Liver (tissue), 9 donors: Measurements from ENCODE around the gene BASP1. TPM values are rescaled to one million over a fixed set of nuclear protein-coding genes. Genes with fewer than 3 reads are reported as not detected.

ENCODE experiments used
- DNase-seq: peaks from one replicate; pipeline ENCODE4 v3.0.0-alpha.2; 2017; ENCODE audit warnings: low spot score
- H3K27ac ChIP-seq, 2 donors: one replicate each; pipeline ENCODE4 v1.7.0; 2013; ENCODE audit warnings: inconsistent platforms in 2 of 2, low read length in 2 of 2, control low read depth in 1 of 2, low read depth in 1 of 2, mild to moderate bottlenecking in 1 of 2
- H3K27me3 ChIP-seq, 4 donors: one replicate each; pipeline versions ENCODE4 v1.6.1 to v1.7.0; 2013; ENCODE audit warnings: low read length in 3 of 4, inconsistent platforms in 1 of 4, mild to moderate bottlenecking in 1 of 4, moderate library complexity in 1 of 4; ENCODE audit not compliant: control insufficient read depth in 4 of 4, insufficient read depth in 4 of 4
- H3K36me3 ChIP-seq, 4 donors: one replicate each; pipeline versions ENCODE4 v1.6.1 to v1.7.0; 2013; ENCODE audit warnings: low read length in 3 of 4, mild to moderate bottlenecking in 3 of 4, low read depth in 1 of 4, moderate library complexity in 1 of 4; ENCODE audit not compliant: control insufficient read depth in 4 of 4, insufficient read depth in 3 of 4
- H3K4me1 ChIP-seq, 4 donors: one replicate each; pipeline versions ENCODE4 v1.6.1 to v1.7.0; 2013; ENCODE audit warnings: low read length in 3 of 4, mild to moderate bottlenecking in 3 of 4, moderate library complexity in 1 of 4; ENCODE audit not compliant: control insufficient read depth in 4 of 4, insufficient read depth in 4 of 4
- H3K4me3 ChIP-seq, 3 donors: one replicate each; pipeline versions ENCODE4 v1.6.1 to v1.7.0; 2013; ENCODE audit warnings: low read length in 3 of 3, control low read depth in 1 of 3, low read depth in 1 of 3, mild to moderate bottlenecking in 1 of 3
- H3K9ac ChIP-seq, 2 donors: one replicate each; pipeline ENCODE4 v1.7.0; 2013; ENCODE audit warnings: low read length in 2 of 2, mild to moderate bottlenecking in 2 of 2, moderate library complexity in 2 of 2, control low read depth in 1 of 2, low read depth in 1 of 2
- H3K9me3 ChIP-seq, 4 donors: one replicate each; pipeline versions ENCODE4 v1.6.1 to v1.7.0; 2013; ENCODE audit warnings: low read length in 3 of 4; ENCODE audit not compliant: control insufficient read depth in 4 of 4
- FOXA1 ChIP-seq: IDR thresholded peaks from 2 replicates; pipeline ENCODE4 v1.6.1; 2016; ENCODE audit warnings: antibody characterized with exemption
- FOXA2 ChIP-seq: IDR thresholded peaks from 2 replicates; pipeline ENCODE4 v1.6.1; 2016; ENCODE audit warnings: antibody characterized with exemption
- GABPA ChIP-seq, 2 donors: IDR thresholded peaks in 1 of 2; conservative IDR thresholded peaks in 1 of 2; 2 replicates each; pipeline ENCODE4 v1.6.1; 2016; ENCODE audit warnings: antibody characterized with exemption in 2 of 2, mild to moderate bottlenecking in 1 of 2, moderate library complexity in 1 of 2
- JUND ChIP-seq, 2 donors: IDR thresholded peaks; 2 replicates each; pipeline ENCODE4 v1.6.1; 2016; ENCODE audit warnings: antibody characterized with exemption in 2 of 2
- NR2F2 ChIP-seq: IDR thresholded peaks from 2 replicates; pipeline ENCODE4 v1.6.1; 2016; ENCODE audit warnings: antibody characterized with exemption
- RAD21 ChIP-seq, 2 donors: IDR thresholded peaks; 2 replicates each; pipeline ENCODE4 v1.6.1; 2016; ENCODE audit warnings: antibody characterized with exemption in 2 of 2, mild to moderate bottlenecking in 2 of 2
- RXRA ChIP-seq, 2 donors: IDR thresholded peaks; 2 replicates each; pipeline ENCODE4 v1.6.1; 2017 to 2018; ENCODE audit warnings: antibody characterized with exemption in 2 of 2, mild to moderate bottlenecking in 1 of 2
- TAF1 ChIP-seq: conservative IDR thresholded peaks from 2 replicates; pipeline ENCODE4 v1.6.1; 2016; ENCODE audit warnings: antibody characterized with exemption, mild to moderate bottlenecking
- WGBS: extraction: QIAGEN DNeasy Blood & Tissue Kit; methylation state at CpG from one replicate; pipeline ENCODE4 v1.1.7; 2013; 5-methylcytosine and 5-hydroxymethylcytosine counted together
- polyA plus RNA-seq, 2 donors: library from polyadenylated mRNA; stranded (reverse) in 1 of 2; unstranded in 1 of 2; fragments of 200-250 nt in 1 of 2; fragments of >200 nt in 1 of 2; fragmentation: Nextera tagmentation in 1 of 2; extraction: Ambion mirVana in 1 of 2; gene quantifications; one replicate each; pipeline versions ENCODE4 v1.2.1 to v1.2.3, GENCODE V29; 2013 to 2015
- total RNA-seq, 2 donors: library from RNA; depleted of rRNA; stranded (reverse); fragments of >200 nt; gene quantifications; one replicate each; pipeline ENCODE4 v1.2.3, GENCODE V29; 2014
- TF ChIP-seq, protein P1 (sequence below): fragments of 150-350 bp; IDR thresholded peaks from 2 replicates; pipeline ENCODE4 v1.5.1; 2017; ENCODE audit warnings: improper control_type of control experiment, low read depth, low read length; ENCODE audit not compliant: missing input control
- TF ChIP-seq, protein P2 (sequence below): IDR thresholded peaks from 2 replicates; pipeline ENCODE4 v1.6.1; 2016; ENCODE audit warnings: antibody characterized with exemption, mild to moderate bottlenecking
- donor health status: healthy.
- donor health status: healthy.
- donor health status: healthy.
- donor health status: healthy.
- donor health status: healthy.

BASP1 gene
- total and polyA plus RNA-seq, 4 donors = 1.2 to 17.0 (median 5.4) TPM

DNA sequence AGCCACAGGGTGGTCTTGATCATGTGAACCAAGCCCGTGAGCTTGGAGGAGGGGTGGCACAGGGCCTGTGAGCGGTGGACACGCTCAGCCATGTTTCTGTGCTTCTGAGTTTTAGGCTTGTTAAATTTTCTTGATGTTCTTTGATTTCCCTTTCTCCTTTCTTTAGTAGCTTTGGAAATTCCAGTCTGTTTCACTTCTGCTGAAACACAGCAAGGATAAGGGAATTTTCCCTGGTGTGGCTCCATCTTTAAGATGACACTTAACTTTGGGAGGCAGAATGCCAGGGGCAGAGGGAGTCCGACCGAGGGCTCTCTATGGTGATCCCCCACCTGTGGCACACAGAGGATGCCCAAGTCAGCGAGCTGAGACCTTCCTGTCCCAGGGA is 29.7 kb upstream of the BASP1 start:
- DNase-seq = no peak
- WGBS = 89% methylated on average over 6 of the region's 6 CpGs
- H3K27ac ChIP-seq = no peak overlapping the region
- H3K27me3 ChIP-seq = no peaks in the 10 kb centered on the region
- H3K9ac ChIP-seq = no peak overlapping the region
- TF ChIP-seq, protein P1, sequence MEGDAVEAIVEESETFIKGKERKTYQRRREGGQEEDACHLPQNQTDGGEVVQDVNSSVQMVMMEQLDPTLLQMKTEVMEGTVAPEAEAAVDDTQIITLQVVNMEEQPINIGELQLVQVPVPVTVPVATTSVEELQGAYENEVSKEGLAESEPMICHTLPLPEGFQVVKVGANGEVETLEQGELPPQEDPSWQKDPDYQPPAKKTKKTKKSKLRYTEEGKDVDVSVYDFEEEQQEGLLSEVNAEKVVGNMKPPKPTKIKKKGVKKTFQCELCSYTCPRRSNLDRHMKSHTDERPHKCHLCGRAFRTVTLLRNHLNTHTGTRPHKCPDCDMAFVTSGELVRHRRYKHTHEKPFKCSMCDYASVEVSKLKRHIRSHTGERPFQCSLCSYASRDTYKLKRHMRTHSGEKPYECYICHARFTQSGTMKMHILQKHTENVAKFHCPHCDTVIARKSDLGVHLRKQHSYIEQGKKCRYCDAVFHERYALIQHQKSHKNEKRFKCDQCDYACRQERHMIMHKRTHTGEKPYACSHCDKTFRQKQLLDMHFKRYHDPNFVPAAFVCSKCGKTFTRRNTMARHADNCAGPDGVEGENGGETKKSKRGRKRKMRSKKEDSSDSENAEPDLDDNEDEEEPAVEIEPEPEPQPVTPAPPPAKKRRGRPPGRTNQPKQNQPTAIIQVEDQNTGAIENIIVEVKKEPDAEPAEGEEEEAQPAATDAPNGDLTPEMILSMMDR = no peak
- TF ChIP-seq GABPA (IDR thresholded peaks at IDR 0.05 in 1 of 2, conservative IDR thresholded peaks at IDR 0.05 in 1 of 2) (no peak), FOXA1 (no peak), JUND (IDR thresholded peaks at IDR 0.05) (no peak), FOXA2 (no peak), TAF1 (no peak)
- TF ChIP-seq, protein P2, sequence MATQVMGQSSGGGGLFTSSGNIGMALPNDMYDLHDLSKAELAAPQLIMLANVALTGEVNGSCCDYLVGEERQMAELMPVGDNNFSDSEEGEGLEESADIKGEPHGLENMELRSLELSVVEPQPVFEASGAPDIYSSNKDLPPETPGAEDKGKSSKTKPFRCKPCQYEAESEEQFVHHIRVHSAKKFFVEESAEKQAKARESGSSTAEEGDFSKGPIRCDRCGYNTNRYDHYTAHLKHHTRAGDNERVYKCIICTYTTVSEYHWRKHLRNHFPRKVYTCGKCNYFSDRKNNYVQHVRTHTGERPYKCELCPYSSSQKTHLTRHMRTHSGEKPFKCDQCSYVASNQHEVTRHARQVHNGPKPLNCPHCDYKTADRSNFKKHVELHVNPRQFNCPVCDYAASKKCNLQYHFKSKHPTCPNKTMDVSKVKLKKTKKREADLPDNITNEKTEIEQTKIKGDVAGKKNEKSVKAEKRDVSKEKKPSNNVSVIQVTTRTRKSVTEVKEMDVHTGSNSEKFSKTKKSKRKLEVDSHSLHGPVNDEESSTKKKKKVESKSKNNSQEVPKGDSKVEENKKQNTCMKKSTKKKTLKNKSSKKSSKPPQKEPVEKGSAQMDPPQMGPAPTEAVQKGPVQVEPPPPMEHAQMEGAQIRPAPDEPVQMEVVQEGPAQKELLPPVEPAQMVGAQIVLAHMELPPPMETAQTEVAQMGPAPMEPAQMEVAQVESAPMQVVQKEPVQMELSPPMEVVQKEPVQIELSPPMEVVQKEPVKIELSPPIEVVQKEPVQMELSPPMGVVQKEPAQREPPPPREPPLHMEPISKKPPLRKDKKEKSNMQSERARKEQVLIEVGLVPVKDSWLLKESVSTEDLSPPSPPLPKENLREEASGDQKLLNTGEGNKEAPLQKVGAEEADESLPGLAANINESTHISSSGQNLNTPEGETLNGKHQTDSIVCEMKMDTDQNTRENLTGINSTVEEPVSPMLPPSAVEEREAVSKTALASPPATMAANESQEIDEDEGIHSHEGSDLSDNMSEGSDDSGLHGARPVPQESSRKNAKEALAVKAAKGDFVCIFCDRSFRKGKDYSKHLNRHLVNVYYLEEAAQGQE = no peak
- no peaks in the 10 kb centered on the region for H3K36me3 ChIP-seq
- no peaks in the 10 kb centered on the region for H3K4me1 ChIP-seq
- H3K4me3 ChIP-seq = no peak overlapping the region
- no peaks in the 10 kb centered on the region for H3K9me3 ChIP-seq

GRCh38 chr5:17189381-17190036 is 27.9 kb upstream of the BASP1 start:
- peak; percentile 76 for DNase-seq
- Histone ChIP-seq H3K27me3 (no peaks in the 10 kb centered on the region), H3K36me3 (no peaks in the 10 kb centered on the region), H3K27ac (peak overlapping the region in 1 of 2 donors; percentile 48), H3K9me3 (no peaks in the 10 kb centered on the region), H3K4me1 (no peaks in the 10 kb centered on the region), H3K4me3 (no peak overlapping the region), H3K9ac (no peak overlapping the region)
- 16% methylated on average over 13 of the region's 13 CpGs for WGBS
- TF ChIP-seq RAD21 (IDR thresholded peaks at IDR 0.05) = peak; percentile 78 to 81
- no peak for TF ChIP-seq GABPA (IDR thresholded peaks at IDR 0.05 in 1 of 2, conservative IDR thresholded peaks at IDR 0.05 in 1 of 2)
- no peak for TF ChIP-seq RXRA (IDR thresholded peaks at IDR 0.05)
- TF ChIP-seq NR2F2 = no peak
- TF ChIP-seq FOXA2 = no peak
- TF ChIP-seq, protein P1 = peak; percentile 70
